Hepatic stellate cell (primary cell): ENCODE data around the gene ALDH1A1.

ENCODE experiments used
- DNase-seq: peaks from one replicate; pipeline ENCODE4 v3.0.0; 2011; ENCODE audit warnings: low spot score

Gene ALDH1A1

DNA sequence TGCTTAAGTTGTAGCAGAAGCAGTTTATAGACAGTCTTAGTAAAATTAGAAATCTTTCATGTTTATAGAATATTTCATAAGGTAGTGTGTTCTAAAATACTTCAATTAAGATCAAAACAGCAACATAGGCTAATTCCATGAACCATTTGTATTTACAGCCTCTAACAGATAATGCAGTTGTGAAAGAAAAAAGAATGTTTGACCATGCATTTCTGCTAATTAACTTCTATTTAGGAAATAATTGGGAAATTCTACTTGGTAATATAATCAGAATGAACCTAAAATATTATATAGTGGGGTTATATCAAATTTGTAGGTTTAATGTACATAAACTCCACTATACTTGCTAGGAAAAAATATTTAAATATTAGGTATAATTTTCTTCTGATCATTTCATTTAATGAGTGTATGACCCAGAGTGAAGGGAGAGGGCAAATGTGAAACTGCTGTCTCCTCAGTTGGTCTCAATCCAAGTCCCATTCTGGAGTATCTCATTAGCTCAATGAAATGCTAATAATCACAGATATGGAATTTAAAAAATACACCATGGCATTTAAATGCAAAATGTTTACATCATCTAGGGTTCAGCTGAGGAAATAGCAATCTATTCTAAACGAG is 34.9 kb downstream of the ALDH1A1 start:
- DNase-seq: no peak

- DNase-seq: no peak
Observed at GRCh38 chr9:72915659-72916058, 37.2 kb downstream of the ALDH1A1 start.

DNA sequence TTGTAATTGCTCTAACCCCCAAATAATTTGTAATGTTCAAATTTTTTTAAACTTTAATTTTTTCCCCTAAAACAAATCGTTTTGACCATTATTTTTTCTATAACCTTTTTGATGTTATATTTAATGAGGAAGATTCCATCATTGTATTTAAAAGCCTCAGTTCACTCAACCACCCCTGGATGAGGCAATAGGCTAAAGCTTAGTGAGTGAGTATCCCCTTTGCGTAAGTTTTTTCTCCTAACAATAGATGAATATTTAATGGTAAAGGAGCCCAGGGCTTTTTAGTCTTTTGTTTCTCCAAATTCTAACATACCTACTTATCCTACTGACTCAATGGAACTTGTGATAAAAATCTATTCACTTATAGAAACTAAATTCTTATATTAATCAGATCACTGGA is 38.1 kb downstream of the ALDH1A1 start:
- no peak for DNase-seq

DNA sequence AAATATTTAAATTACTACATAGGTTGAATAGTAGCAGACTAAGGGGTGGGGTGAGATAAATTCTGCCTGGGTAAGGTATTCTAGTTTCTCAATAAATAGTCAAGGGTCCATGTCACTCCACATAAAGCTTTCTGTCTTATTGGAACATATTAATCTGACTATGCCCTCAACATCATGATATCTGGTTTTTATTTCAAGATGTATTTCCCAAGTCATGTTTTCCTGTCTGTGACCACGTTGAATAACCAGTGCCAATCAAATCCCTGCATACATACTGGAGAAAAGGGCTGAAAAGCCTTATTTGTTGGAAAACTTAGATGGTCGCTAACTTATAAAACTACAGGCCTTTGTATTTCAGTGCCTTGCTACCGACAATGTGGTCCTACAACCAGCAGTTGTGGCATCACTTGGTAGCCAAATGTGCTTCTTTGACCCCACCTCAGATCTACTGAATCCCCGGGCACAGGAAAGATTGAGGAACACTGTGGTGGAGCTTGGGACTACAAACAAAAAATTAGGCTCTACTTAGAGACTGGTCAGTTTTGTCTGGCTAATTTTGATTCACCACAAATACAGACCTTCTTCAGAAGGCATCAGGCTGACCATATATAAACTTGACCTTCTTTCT is 39.4 kb downstream of the ALDH1A1 start:
- no peak for DNase-seq

- no peak for DNase-seq
Observed at GRCh38 chr9:72912476-72913381, 40.1 kb downstream of the ALDH1A1 start.

- no peak for DNase-seq
Observed at GRCh38 chr9:72911816-72912215, 41.0 kb downstream of the ALDH1A1 start.

DNA sequence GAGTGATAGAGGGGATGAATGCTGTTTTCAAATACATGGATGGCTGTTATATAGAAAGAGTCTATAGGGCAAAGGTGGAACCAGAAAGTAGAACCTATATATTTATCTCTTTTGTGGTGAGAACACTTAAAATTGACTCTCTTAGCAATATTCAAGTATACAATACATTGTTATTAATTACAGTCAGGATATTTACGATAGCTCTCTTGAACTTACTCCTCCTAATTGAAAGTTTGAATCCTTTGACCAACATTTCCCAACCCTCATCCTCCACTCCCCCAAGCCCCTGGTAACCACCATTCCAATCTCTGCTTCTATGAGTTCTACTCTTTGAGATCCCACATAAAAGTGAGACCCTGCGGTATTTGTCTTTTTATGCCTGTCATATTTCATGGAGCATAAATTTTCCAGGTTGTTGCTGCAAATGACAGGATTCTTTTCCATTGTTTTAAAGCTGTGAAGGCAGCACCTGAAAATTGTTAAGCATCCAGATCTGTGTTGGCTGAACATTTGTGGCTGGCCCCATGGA is 41.5 kb downstream of the ALDH1A1 start:
- no peak for DNase-seq

- DNase-seq: no peak
Observed at GRCh38 chr9:72909428-72909827, 43.4 kb downstream of the ALDH1A1 start.

DNA sequence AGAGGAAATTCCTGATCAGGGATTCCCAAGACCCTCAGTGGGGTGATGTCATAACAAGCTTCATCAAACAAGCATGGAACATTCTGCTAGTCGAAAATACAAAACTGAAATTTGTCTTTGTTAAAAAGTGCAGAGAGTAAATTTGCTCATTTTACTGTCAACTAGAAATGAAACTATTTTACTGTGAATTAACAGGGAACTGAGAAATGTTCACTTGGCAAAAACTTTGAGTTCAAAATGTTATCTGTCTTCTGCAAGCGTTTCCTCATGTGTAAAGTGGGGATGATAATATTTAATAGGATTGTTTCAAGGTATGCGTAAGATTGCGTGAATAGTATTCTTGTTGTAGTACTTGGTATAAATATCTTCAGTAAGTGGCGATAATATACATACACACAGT is 45.4 kb downstream of the ALDH1A1 start:
- no peak for DNase-seq

GRCh38 chr9:72906810-72907209 is 46.0 kb downstream of the ALDH1A1 start:
- DNase-seq: no peak

- no peak for DNase-seq
Observed at GRCh38 chr9:72905514-72906480, 47.1 kb downstream of the ALDH1A1 start.

DNA sequence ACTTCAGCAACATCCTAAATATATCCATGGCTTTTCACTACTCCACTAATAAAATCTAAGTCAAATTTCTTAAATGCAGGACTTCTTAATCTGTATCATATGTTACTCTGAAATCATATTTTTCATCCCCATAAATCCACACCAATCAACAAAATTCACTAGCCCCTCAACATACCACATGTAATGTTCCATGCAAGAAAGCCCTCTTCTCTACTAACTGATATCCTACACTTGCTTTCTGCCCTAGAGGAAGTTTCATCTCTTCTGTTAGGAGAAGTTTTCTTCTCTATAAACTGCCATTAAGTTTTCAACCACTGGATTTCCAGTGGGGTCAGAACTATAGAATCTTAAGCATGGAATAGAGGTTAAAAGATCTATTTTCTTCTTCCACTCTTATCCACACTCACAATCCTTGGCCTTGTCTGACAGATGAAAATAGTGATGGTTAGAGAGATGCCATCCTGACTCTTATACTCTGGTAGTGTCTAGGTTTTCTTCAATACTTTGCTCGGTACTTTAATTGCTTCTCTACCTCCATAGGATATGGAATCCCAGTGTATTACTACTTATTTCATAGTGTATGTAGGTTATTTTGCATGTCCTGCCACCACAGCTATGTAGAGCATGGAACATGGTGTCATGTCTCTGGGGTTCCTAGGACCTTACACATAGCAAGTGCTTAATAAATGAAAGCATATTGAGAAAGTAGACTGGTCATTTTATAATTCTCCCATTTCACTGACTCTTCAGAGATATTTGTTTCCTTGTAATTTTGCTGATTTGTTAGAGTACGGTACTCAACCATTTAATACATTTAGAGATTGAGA is 48.4 kb downstream of the ALDH1A1 start:
- DNase-seq: no peak

- DNase-seq: no peak
Observed at GRCh38 chr9:72903103-72903502, 49.8 kb downstream of the ALDH1A1 start.

DNA sequence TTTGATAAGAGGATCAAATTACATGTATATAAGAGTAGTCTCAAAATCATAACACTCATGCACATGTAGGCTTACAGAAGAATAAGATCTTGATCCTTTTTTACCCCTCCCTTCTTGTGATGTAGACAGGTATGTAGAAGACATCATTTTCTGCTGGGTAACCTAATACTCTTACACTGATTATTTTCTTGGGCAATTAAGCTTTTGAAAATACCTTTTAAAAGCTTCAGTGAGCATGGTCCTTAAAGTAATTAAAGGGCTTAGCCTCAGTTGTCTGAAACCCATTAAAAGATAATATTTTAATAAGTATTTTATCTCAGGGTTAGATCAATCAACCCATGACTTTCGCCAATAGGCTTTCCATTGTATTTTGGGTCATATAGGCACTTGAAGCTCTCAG is 50.6 kb downstream of the ALDH1A1 start:
- no peak for DNase-seq

DNA sequence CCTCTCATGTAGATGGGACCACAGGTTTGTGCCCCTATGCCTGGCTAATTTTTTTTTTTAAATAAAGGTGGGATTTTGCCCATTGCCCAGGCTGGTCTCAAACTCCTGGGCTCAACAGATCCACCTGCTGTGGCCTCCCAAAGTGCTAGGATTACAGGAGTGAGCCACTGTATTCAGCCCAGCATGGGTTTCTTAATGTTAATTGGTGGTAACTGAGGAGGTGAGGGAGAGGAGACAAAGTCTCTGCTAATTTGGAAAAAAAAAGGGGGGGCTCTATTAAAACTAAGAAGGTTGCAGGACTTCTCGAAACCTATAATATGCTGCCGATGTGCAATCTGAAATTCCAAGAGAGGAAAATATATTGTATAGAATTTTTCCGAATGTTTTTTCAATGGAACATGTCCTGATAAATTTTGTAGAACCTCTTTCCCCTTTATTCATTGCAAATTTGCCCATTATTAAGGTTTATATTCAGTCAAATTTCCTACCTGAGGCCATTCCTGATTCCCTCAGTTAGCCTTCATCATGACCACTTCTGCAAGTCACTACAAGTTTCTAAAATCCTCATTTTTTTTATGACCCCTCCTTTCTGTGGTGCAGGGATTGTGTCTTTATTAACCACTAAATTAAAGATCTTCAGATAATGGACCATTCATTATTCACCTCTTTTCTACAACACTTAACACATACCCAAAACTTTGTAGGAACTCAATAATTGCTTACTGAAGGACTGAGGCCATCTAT is 52.9 kb downstream of the ALDH1A1 start:
- no peak for DNase-seq

DNA sequence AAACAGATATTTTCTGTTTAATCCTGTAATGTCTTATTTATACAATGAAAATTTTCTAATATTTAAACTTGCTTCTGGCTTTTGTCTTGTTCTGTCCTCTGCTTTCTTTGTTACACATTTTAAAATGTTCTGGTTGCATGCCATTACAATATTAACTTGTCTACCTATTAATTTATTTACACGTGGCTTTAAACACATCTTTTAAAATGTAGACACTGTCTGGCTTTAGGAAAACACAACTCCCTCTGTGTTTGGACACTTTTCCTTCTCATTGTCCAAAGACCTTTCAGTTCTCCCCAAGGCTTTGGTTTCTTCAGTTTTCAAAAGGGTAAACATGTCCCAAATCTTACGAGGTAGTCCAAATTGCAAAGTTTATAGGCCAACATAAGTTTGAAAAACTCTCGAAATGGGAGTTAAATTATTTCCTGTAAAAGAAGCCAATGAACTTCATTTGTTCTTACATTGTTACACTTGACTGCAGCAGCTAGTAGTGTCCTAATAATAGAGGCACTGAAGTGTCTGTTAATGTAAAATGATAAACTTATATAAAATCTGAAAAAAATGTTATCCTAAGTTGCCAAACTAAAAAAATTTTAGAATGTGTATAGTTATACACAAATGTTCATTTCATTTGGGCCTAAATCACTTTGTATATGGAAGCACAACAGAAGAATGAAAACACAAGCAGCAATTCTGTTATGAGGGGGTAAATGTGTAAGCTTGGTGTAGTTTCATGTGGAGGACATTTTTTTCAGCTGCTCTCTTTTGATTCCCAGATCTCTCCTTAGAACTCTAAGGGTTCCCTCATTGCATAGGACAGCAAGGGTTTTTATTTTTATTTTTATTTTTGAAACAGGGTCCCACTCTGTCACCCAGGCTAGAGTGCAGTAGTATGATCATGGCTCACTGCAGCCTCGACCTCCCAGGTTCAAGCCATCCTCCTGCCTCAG is 53.8 kb downstream of the ALDH1A1 start:
- no peak for DNase-seq

- DNase-seq: no peak
Observed at GRCh38 chr9:72898360-72898759, 54.5 kb downstream of the ALDH1A1 start.

GRCh38 chr9:72897069-72897649 is 55.7 kb downstream of the ALDH1A1 start:
- no peak for DNase-seq

- no peak for DNase-seq
Observed at GRCh38 chr9:72896439-72896838, 56.4 kb downstream of the ALDH1A1 start.
